Smooth muscle cell of the umbilical artery (primary cell): ENCODE results near the gene MEGF9. TPM values are rescaled to one million over a fixed set of nuclear protein-coding genes. Genes with fewer than 3 reads are reported as not detected.

Experiments used
- total RNA-seq: library from RNA; depleted of rRNA; stranded (reverse); fragments of >200 nt; gene quantifications from 2 replicates; pipeline ENCODE4 v1.2.3, GENCODE V29; 2014

The MEGF9 gene
- 6.5 and 7.4 TPM in 2 replicates for total RNA-seq

GRCh38 chr9:120714088-120714845 is at the start of gene MEGF9:
MEGF9 (minus strand) TSS chr9:120714470; CDS start chr9:120714358, 112 bp downstream.

GRCh38 chr9:120580051-120580896 is 134.0 kb downstream of the MEGF9 start, which contains the start of gene CDK5RAP2:
CDK5RAP2 (minus strand) TSS chr9:120580167; CDS start chr9:120579978, 189 bp downstream.

Other genes starting within 250 kb of the MEGF9 start
- gene CDK5RAP2, start 134.3 kb downstream of the MEGF9 start, total RNA-seq, result 19.0 and 40.4 TPM in 2 replicates
- 35.3 and 41.7 TPM in 2 replicates for gene FBXW2, start 78.9 kb upstream of the MEGF9 start, total RNA-seq
- 22.9 and 40.9 TPM in 2 replicates for gene PSMD5, start 128.5 kb upstream of the MEGF9 start, total RNA-seq
- gene PHF19, start 162.7 kb upstream of the MEGF9 start, total RNA-seq, result 12.2 and 36.4 TPM in 2 replicates
- gene TRAF1, start 212.3 kb upstream of the MEGF9 start, total RNA-seq, result 2.1 and 3.1 TPM in 2 replicates